ENCODE data around the gene SUGCT.

GRCh38 chr7:40621592-40621998 lies 486.8 kb downstream of the SUGCT start:
- TF ChIP-seq REST (IDR thresholded peaks at IDR 0.05; ENCODE audit: insufficient read depth in 1 of 2, low read depth in 2 of 2, low read length in 2 of 2) (no peak), POLR2AphosphoS5 (IDR thresholded peaks at IDR 0.05; ENCODE audit: low read depth, low read length) (no peak)
